ENCODE measurements around the gene ZBTB21.
A peak's percentile ranks its signal among the peaks of the same experiment; 100 is the strongest.

Gene ZBTB21

DNA sequence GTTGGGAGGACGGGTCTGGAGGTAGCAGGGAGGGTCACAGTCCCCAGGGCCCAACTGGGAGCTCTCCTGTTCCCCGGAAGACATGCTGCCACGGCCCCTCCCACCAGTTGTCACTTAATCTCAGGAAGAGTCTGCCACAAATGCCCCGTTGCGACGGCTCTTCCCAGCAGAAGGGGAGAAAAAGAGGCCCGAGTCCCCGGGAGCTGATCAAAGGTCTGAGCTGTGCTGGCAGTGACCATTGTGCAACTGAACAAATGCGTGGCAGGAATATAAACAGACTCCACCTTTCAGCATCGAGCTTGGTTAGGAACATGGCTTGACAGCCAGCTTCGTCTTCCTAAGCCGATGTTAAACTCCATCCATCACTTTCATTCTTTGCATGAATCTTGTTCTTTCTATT, 27.8 kb upstream of the ZBTB21 start:
- Histone ChIP-seq H3K4me1 (ENCODE audit: control insufficient read depth, insufficient read depth, low read length) (peaks cover 11% of the 10 kb centered on the region), H3K27ac (ENCODE audit: low read depth, low read length) (no peak overlapping the region), H3K9ac (ENCODE audit: low read length) (no peak overlapping the region), H3K4me3 (ENCODE audit: low read length) (no peak overlapping the region), H3K36me3 (ENCODE audit: control insufficient read depth, insufficient read depth, low read length) (no peaks in the 10 kb centered on the region), H3K27me3 (ENCODE audit: control insufficient read depth, insufficient read depth, low read length) (no peaks in the 10 kb centered on the region)

DNA sequence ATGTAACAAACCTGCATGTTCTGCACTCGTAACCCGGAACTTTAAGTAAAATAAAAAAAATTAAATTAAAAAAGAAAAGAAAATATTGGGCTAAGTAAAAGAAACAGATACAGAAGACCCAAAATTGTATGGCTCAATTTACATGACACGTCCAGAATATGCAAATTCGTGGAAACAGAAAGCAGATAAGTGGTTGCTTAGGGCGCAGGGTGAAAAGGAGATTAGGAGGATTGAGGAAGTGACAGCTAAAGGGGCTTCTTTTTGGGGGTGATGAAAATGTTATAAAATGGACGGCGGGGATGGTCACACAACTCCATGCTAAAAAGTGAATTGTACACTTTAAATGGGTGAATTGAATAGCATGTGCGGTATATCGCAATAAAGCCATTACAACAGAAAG, 27.4 kb upstream of the ZBTB21 start:
- no peak overlapping the region for H3K9ac ChIP-seq (ENCODE audit: low read length)
- H3K4me1 ChIP-seq (ENCODE audit: control insufficient read depth, insufficient read depth, low read length) = peaks cover 11% of the 10 kb centered on the region
- H3K27me3 ChIP-seq (ENCODE audit: control insufficient read depth, insufficient read depth, low read length) = no peaks in the 10 kb centered on the region
- H3K36me3 ChIP-seq (ENCODE audit: control insufficient read depth, insufficient read depth, low read length) = no peaks in the 10 kb centered on the region
- no peak overlapping the region for H3K27ac ChIP-seq (ENCODE audit: low read depth, low read length)
- no peak overlapping the region for H3K4me3 ChIP-seq (ENCODE audit: low read length)

DNA sequence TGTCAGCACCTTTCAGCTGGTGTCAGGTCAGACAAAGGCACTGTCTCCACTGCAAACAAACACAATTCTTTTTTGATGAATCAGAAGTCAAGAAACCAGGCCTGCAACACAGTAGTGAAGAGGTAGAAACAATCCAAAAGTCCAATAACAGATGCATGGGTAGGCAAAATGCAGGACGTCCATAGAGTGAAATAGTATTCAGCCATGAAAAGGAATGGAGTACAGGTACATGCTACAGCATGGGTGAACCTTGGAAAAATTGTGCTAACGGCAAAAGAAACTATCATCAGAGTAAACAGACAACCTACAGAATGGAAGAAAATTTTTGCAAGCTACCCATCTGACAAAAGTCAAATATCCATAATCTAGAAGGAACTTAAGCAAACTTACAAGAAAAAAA, 26.2 kb upstream of the ZBTB21 start:
- no peak overlapping the region for H3K4me3 ChIP-seq (ENCODE audit: low read length)
- no peak overlapping the region for H3K9ac ChIP-seq (ENCODE audit: low read length)
- no peaks in the 10 kb centered on the region for H3K27me3 ChIP-seq (ENCODE audit: control insufficient read depth, insufficient read depth, low read length)
- no peaks in the 10 kb centered on the region for H3K36me3 ChIP-seq (ENCODE audit: control insufficient read depth, insufficient read depth, low read length)
- H3K27ac ChIP-seq (ENCODE audit: low read depth, low read length) = no peak overlapping the region
- peaks cover 11% of the 10 kb centered on the region for H3K4me1 ChIP-seq (ENCODE audit: control insufficient read depth, insufficient read depth, low read length)

DNA sequence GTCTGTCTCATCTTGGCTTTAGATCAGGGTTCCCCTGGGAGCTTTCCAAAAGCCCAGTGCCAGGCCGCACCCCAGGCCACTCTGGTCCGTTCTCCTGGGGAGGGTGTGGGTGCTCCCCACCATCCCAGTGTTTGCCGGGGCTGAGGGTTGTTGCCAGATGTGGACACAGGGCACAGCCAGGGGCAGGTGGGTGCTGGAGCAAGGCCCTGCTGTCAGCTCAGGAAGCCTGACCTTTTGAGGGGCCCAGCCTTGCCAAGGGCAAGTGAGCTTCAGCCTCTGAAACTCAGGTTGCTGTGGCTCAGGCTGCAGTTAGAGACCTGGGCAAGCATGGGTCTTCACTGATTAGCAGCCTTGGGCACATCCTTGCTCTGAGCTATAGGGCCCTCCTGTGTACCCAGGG, 22.8 kb upstream of the ZBTB21 start:
- no peak overlapping the region for H3K9ac ChIP-seq (ENCODE audit: low read length)
- no peaks in the 10 kb centered on the region for H3K27me3 ChIP-seq (ENCODE audit: control insufficient read depth, insufficient read depth, low read length)
- H3K4me3 ChIP-seq (ENCODE audit: low read length) = no peak overlapping the region
- no peaks in the 10 kb centered on the region for H3K4me1 ChIP-seq (ENCODE audit: control insufficient read depth, insufficient read depth, low read length)
- H3K36me3 ChIP-seq (ENCODE audit: control insufficient read depth, insufficient read depth, low read length) = no peaks in the 10 kb centered on the region
- H3K27ac ChIP-seq (ENCODE audit: low read depth, low read length) = no peak overlapping the region

DNA sequence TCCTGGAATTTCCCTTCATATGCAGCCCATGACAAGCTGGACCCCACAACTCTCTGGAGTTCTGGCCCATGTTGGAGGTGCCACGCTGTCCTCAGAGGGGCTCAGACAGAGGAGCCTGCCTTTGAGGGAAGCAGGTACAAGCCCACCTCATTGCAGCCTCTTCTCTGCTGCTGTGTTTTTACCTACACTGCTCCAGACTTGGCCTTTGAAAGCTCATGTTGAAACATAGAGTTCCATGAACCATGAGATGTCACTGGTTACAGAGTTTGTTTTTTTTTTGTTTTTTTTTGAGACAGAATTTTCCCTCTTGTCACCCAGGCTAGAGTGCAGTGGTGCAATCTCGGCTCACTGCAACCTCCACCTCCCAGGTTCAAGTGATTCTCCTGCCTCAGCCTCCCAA, 22.1 kb upstream of the ZBTB21 start:
- Histone ChIP-seq H3K4me3 (ENCODE audit: low read length) (no peak overlapping the region), H3K27ac (ENCODE audit: low read depth, low read length) (no peak overlapping the region), H3K36me3 (ENCODE audit: control insufficient read depth, insufficient read depth, low read length) (no peaks in the 10 kb centered on the region), H3K27me3 (ENCODE audit: control insufficient read depth, insufficient read depth, low read length) (no peaks in the 10 kb centered on the region), H3K9ac (ENCODE audit: low read length) (no peak overlapping the region), H3K4me1 (ENCODE audit: control insufficient read depth, insufficient read depth, low read length) (no peaks in the 10 kb centered on the region)

DNA sequence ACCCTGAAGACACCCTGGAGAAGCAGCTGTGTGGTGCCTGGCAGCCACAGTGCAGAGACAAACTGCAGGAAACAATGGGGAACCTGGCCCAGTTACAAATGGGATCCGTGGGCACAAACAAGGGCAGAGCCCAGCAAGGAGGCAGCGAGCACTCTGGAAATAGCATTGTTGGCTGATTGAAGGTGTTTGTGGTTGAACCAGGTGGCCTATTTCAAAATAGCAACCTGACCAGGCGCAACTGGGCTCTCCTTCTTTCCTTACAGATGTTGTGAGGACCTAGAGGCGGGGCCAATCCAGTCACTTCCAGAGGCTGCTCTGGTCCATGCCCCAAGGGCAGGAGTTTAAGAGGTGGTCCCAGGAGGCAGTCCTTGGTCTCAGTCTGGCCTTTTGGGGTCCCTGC, 21.7 kb upstream of the ZBTB21 start:
- H3K4me1 ChIP-seq (ENCODE audit: control insufficient read depth, insufficient read depth, low read length) = no peaks in the 10 kb centered on the region
- H3K4me3 ChIP-seq (ENCODE audit: low read length) = no peak overlapping the region
- H3K27ac ChIP-seq (ENCODE audit: low read depth, low read length) = no peak overlapping the region
- H3K9ac ChIP-seq (ENCODE audit: low read length) = no peak overlapping the region
- no peaks in the 10 kb centered on the region for H3K36me3 ChIP-seq (ENCODE audit: control insufficient read depth, insufficient read depth, low read length)
- no peaks in the 10 kb centered on the region for H3K27me3 ChIP-seq (ENCODE audit: control insufficient read depth, insufficient read depth, low read length)

DNA sequence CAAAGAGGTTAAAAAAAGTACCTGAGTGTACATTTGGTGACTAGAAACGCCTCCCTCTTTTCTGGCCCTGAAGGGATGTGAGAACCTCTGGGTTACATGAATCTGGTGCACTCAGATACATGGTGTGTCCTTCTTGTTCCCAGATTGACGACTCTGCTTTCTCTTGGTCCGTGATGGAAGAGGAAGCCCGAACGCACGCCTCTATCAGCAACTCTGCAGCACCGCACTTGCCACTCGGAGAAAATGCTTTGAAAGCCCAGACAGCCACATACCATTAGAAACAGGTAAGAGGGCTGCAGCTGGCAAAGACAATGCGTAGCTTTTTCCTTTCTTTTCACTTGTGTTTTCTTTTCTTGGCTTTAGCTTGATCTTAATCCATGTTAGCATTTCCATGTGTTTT, 21.1 kb upstream of the ZBTB21 start:
- H3K9ac ChIP-seq (ENCODE audit: low read length) = no peak overlapping the region
- H3K4me1 ChIP-seq (ENCODE audit: control insufficient read depth, insufficient read depth, low read length) = no peaks in the 10 kb centered on the region
- H3K27me3 ChIP-seq (ENCODE audit: control insufficient read depth, insufficient read depth, low read length) = no peaks in the 10 kb centered on the region
- H3K4me3 ChIP-seq (ENCODE audit: low read length) = no peak overlapping the region
- no peak overlapping the region for H3K27ac ChIP-seq (ENCODE audit: low read depth, low read length)
- H3K36me3 ChIP-seq (ENCODE audit: control insufficient read depth, insufficient read depth, low read length) = no peaks in the 10 kb centered on the region

DNA sequence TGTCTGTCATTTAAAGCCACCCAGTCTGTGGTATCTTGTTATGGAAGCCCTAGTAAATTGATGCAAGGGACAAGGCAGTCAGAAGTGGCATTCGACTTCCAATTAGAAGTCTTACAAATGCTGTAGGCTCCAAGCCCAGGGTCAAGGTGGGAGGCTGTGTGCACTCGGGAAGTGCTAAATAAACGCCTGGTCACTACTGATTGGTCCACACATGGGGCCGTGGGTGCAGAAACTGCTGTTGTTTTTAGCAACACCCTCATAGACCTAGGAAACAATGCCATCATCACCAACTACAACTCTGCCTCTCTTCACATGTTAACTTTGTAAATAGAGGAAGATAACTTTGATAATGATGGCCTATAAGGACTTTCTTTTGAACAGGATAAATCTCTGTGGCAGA, 20.2 kb upstream of the ZBTB21 start:
- Histone ChIP-seq H3K27me3 (ENCODE audit: control insufficient read depth, insufficient read depth, low read length) (no peaks in the 10 kb centered on the region), H3K9ac (ENCODE audit: low read length) (no peak overlapping the region), H3K4me3 (ENCODE audit: low read length) (no peak overlapping the region), H3K4me1 (ENCODE audit: control insufficient read depth, insufficient read depth, low read length) (peaks cover 2% of the 10 kb centered on the region), H3K27ac (ENCODE audit: low read depth, low read length) (no peak overlapping the region), H3K36me3 (ENCODE audit: control insufficient read depth, insufficient read depth, low read length) (no peaks in the 10 kb centered on the region)

DNA sequence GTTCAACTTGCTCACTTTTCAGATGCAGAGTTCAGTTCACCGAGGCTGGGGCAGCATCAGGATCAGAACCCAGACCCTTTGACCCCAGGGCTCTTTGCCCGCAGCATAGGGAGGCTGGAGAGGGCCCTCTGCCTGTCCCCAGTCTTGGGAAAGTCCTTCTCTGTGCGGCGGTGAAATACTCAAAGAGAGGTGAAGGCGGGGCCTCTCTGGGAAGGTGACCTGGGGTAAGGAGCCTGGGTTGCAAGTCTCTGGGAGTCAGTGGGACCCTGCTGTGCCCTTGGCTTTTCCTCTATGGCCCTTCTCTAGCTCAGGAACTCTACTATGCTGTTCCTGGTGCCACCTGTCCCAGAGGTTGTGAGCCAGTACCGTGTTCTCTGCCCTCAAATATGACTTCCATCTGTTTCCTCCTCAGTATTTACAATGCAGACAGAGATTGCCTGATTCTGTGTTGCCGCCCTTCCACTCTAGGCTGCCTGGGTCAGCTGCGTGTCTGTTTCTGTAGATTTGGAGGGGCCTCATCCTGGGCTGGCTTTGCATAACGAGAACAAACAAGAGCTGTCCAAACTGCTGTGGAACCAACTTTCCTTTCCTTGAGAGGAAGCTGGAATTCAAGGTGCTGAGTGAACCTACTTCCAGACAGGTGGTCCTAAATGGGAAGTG, 18.7 kb upstream of the ZBTB21 start:
- Histone ChIP-seq H3K9ac (ENCODE audit: low read length) (no peak overlapping the region), H3K4me1 (ENCODE audit: control insufficient read depth, insufficient read depth, low read length) (peaks cover 2% of the 10 kb centered on the region), H3K36me3 (ENCODE audit: control insufficient read depth, insufficient read depth, low read length) (no peaks in the 10 kb centered on the region), H3K4me3 (ENCODE audit: low read length) (no peak overlapping the region), H3K27ac (ENCODE audit: low read depth, low read length) (peak overlapping the region; percentile 51), H3K27me3 (ENCODE audit: control insufficient read depth, insufficient read depth, low read length) (no peaks in the 10 kb centered on the region)

DNA sequence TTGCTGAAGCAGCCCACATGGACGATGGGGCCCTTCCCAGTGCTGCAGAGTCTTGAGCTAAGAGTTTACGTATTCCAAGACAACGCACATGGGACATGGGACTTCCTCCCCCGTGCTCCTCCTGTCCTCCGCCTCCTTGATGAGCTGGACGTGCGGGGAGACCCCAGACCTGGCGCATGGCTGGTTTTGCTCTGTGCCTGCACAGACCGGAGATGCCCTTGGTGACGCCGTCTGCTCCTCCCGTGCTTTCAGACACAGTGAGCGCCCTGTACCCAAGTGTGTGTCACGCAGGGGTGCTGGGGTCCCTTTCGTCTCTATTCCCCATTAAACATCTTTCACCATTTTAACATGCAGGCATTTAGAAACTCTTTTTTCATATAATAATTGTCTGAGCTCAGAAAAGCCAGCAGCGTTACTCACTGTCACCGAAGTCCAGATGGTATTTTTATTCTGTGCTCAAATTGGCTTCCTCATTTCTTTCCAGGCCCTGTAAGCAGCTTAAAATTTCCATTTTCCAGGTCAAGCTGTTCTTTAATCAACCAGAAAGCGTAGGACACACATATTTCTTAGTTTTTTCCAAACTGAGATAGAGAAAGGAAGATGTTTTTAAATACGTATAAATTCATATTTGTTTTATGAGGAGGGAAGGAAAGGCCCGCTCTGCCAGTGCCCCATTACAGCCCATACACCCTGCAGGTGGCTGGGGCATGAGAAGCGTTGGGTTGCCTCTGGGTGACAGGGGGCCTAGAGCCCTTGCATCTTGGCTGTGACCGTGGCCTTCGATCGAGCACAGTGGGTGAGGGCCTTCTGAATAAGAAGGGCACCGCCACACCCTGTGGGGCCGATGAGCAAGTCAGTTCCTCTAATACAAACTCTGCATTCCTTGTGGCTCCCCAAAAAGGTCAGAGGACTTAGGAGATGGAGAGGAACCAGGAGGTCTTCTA, 17.9 kb upstream of the ZBTB21 start:
- no peak overlapping the region for H3K4me3 ChIP-seq (ENCODE audit: low read length)
- H3K27ac ChIP-seq (ENCODE audit: low read depth, low read length) = peak overlapping the region; percentile 51

DNA sequence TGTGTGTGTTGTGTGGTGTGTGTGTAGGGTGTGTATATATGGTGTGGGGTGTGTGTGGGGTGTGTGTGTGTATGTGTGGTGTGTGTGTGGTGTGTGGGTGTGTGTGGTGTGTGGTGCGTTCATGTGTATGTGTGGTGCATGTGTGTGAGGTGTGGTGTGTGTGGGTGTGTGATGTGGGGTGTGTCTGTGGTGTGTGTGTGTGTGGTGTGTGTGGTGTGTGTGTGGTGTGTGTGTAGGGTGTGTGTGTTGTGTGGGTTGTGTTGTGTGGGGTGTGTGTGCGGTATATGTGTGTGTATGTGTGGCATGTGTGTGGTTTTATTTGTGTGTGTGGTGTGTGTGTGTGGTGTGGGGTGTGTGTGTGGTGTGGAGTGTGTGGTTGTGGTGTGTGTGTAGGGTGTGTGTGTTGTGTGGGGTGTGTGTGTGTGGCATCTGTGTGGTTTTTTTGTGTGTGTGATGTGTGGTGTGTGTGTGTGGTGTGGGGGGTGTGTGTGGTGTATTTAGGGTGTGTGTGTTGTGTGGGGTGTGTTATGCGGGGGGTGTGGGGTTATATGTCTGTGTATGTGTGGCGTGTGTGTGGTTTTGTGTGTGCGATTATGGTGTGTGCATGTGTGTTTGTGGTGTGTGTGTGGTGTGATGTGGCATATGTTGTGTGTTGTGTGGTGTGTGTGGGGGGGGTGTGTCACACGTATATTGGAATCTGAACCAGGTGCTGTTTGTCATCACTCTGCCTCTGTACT, 17.1 kb upstream of the ZBTB21 start:
- H3K9ac ChIP-seq (ENCODE audit: low read length) = no peak overlapping the region
- H3K4me1 ChIP-seq (ENCODE audit: control insufficient read depth, insufficient read depth, low read length) = peaks cover 2% of the 10 kb centered on the region
- H3K36me3 ChIP-seq (ENCODE audit: control insufficient read depth, insufficient read depth, low read length) = no peaks in the 10 kb centered on the region
- H3K4me3 ChIP-seq (ENCODE audit: low read length) = no peak overlapping the region
- no peaks in the 10 kb centered on the region for H3K27me3 ChIP-seq (ENCODE audit: control insufficient read depth, insufficient read depth, low read length)
- peak overlapping the region; percentile 51 for H3K27ac ChIP-seq (ENCODE audit: low read depth, low read length)

More for the DNA sequence above, 17.9 kb upstream of the ZBTB21 start:
- peaks cover 2% of the 10 kb centered on the region for H3K4me1 ChIP-seq (ENCODE audit: control insufficient read depth, insufficient read depth, low read length)
- H3K9ac ChIP-seq (ENCODE audit: low read length) = no peak overlapping the region
- H3K36me3 ChIP-seq (ENCODE audit: control insufficient read depth, insufficient read depth, low read length) = no peaks in the 10 kb centered on the region
- no peaks in the 10 kb centered on the region for H3K27me3 ChIP-seq (ENCODE audit: control insufficient read depth, insufficient read depth, low read length)

DNA sequence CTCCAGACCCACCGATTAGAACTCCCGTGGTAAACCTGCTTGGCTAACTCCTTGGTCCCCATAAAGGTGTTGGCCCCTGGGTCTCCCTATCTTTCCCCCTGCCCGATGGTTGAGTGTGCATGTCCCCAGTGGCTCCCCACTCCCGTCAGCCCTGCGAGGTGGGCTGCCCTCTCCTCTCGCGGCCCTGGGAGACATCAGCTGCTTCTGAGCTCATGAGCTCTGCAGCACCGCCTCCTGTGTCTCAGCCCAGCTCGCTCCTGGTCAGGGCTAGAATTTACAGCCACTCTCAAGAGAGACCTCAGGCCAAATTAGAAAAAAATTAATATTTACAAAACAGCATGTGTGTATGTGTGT, 15.9 kb upstream of the ZBTB21 start:
- H3K4me3 ChIP-seq (ENCODE audit: low read length) = no peak overlapping the region
- H3K9ac ChIP-seq (ENCODE audit: low read length) = no peak overlapping the region
- H3K27ac ChIP-seq (ENCODE audit: low read depth, low read length) = peak overlapping the region; percentile 44
- H3K36me3 ChIP-seq (ENCODE audit: control insufficient read depth, insufficient read depth, low read length) = no peaks in the 10 kb centered on the region
- H3K4me1 ChIP-seq (ENCODE audit: control insufficient read depth, insufficient read depth, low read length) = peaks cover 2% of the 10 kb centered on the region
- no peaks in the 10 kb centered on the region for H3K27me3 ChIP-seq (ENCODE audit: control insufficient read depth, insufficient read depth, low read length)
